GM19372 (cell line): ENCODE data around the gene NELL1.

Source experiments
- ATAC-seq: cut with Tn5 transposase; IDR thresholded peaks from one replicate; pipeline ENCODE4 v1.9.1; 2021; ENCODE audit warnings: mild to moderate bottlenecking, low read depth, moderate library complexity; ENCODE audit not compliant: unreplicated experiment

NELL1 gene

GRCh38 chr11:21464601-21465193 is 795.3 kb downstream of the NELL1 start:
- no peak for ATAC-seq

- ATAC-seq, result no peak
Observed at GRCh38 chr11:21465203-21465602, 795.8 kb downstream of the NELL1 start.

DNA sequence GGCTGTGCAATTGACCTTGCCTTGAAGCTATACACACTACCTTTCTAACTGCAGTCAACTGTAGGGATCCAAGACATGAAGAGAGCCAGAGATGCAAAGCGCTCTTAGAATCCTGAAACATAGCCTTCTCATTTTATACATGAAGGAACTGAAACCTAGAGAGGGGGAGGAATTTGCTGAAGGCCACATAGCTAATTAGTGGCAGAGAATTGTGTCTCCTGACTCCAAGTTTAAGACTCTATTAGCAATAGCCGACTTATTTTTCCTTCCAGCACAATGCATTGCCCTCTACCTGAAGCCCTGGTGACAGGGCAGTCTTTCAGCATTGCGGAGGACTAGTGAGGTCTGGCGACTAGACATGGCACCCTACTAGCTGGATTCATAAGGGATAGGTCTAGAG is 796.5 kb downstream of the NELL1 start:
- ATAC-seq, result no peak

DNA sequence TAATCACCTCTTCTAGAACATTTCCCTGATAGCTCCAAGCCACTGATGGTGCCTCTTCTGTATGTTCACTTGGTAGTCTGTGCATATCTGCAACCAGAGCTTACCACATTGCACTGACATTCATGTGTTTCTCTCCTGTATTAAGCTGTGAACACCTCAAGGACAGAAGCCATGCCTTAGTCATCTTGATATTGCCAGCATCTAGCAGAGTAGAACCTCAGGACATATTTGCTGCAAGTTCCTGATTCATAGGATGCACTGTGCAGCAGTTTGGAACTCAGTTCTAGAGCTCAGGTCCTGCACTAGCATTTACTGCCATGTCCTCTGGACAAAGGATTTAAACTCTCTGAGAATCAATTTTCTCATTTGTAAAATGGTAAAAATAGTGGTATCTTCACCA is 801.1 kb downstream of the NELL1 start:
- ATAC-seq, result no peak

DNA sequence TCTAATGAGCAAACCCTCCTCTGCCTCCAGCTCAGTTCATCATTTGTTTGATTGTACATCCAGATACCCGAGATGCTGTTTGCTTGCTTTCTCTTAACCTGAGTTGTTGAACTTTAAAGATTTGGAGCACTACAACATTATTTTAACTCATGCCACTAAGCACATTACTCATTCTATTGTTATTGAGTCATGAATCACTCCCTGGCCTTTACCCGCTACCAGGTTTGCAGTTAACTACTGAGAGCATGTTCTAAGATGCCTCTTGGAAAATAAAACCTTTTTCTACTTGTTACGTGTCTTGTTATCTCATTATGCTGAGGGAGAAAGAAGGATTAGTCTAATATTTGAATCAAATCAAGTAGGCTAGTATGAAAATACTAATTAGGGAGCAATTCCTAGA is 802.9 kb downstream of the NELL1 start:
- ATAC-seq, result no peak

- ATAC-seq, result no peak
Observed at GRCh38 chr11:21474529-21474928, 805.1 kb downstream of the NELL1 start.

DNA sequence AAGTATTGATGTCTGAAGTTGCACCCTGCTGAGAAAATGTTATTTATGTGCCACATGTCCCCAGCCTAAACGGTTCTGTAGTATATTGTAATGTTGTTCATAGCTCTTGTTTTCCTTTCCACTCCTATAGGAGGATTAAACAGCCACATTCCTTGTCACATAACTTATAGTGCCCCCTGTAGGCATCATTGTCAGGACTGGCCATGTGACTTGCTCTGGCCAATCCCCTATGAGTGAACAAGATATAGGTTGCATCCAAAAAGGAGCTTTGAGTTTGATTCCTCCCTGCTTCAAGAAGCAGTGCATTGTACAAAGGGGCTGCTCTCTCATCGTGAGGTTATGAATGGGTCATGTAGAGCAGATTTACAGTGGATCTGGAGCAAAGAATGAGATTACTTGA is 805.9 kb downstream of the NELL1 start:
- ATAC-seq, result no peak

GRCh38 chr11:21476588-21476987 is 807.2 kb downstream of the NELL1 start:
- ATAC-seq, result no peak

GRCh38 chr11:21480240-21480639 is 810.9 kb downstream of the NELL1 start:
- ATAC-seq, result no peak

- ATAC-seq, result no peak
Observed at GRCh38 chr11:21481255-21481654, 811.9 kb downstream of the NELL1 start.

- ATAC-seq, result no peak
Observed at GRCh38 chr11:21484039-21484438, 814.7 kb downstream of the NELL1 start.

- no peak for ATAC-seq
Observed at GRCh38 chr11:21485006-21485405, 815.6 kb downstream of the NELL1 start.

GRCh38 chr11:21485426-21485825 is 816.0 kb downstream of the NELL1 start:
- ATAC-seq, result no peak

DNA sequence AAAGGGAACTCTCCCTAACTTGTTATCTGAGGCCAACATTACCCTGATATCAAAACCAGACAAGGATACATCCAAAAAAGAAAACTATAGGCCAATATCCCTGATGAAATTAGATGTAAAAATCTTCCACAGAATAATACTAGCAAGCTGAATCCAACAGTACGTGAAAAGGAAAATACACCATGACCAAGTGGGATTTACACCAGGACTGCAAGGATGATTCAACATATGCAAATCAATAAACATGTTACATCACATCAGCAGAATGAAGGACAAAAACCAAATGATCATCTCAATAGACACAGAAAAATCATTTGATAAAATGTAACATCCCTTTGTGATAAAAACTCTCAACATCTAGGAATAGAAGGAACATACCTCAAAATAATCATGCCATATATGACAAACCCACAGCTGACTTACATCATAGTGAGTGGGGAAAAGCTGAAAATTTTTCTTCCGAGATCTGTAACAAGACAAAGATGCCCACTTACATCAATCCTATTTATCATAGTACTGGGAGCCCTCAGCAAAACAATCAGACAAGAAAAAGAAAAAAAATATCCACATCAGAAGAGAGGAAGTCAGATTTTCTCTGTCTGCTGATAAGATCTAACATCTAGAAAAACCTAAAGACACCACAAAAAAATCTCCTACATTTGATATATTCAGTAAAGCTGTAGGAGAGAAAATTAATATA is 820.2 kb downstream of the NELL1 start:
- no peak for ATAC-seq

- no peak for ATAC-seq
Observed at GRCh38 chr11:21492931-21493330, 823.5 kb downstream of the NELL1 start.

GRCh38 chr11:21494946-21495345 is 825.6 kb downstream of the NELL1 start:
- no peak for ATAC-seq

DNA sequence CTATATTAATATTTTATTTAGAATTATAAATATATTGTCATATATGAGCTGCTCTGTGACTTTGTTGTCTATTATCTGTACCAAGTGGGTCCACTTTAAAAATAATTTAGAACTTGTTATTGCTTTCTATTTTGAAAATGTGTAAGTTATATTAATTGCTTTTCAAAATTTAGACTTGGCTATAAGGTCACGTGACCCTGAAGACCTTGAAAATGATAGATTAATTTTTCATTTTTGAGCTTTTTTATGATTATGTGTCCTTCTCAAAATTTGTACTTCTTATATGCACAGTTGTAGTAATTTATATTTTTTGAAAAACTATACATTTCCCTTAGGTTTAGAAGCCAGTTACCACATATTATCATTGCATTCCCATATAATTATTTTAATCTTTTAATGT is 826.5 kb downstream of the NELL1 start:
- ATAC-seq, result no peak

DNA sequence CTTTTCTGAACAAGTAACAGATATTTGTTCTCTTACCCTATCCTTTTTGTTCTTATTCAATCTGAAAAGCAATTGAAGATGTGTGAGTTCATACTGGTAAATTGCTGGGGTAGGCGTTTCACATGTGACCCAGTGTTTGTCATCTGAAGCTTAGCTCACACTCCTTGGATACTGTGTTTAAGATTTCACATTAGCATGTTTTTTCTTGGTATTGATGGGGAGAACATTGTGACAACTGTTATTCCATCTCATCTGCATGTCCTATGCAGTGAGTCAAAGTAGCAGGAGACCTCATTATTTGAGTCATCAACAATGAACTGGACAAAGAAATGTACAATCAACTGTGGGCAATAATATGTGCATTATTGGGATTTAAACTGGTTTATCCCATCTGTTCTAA is 831.9 kb downstream of the NELL1 start:
- ATAC-seq, result no peak

DNA sequence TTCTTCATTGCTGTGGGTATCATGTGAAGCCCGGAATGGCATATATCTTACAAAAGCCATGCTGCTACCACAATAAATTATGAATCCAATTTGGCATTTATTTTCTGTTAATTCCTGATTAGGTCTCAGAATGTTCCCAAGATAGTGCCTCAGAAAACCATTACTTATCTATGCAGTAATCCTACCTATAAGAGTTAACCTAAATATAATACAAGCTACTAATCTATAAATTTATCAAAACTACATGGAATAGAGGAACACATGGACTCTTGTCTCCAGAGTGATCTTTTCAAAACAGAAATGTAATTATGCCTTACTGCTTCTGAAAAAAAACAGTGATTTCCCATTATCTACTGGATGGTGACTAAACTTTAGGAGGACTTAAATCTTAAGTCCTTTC is 835.7 kb downstream of the NELL1 start:
- ATAC-seq, result no peak

GRCh38 chr11:21511835-21512440 is 842.6 kb downstream of the NELL1 start:
- peak; percentile 64 for ATAC-seq

GRCh38 chr11:21514316-21514715 is 844.9 kb downstream of the NELL1 start:
- no peak for ATAC-seq

DNA sequence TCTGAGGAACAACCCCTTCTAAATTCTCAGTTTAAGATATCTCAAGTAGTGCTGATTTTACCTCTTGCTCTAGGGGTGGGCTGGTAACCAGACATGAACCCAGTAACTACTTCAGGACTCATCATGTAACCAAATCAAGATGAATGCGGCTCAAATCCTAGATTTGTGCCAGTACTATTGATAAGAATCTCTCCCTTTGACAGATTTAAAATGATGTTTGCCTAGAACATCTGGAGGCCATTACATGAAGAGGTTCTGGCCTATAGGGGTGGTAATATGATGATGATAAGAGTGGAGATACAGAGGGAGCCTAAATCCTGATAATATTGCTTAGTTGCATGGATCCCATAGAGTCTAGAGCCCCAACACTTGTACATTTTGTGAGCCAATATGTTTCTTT is 850.9 kb downstream of the NELL1 start:
- no peak for ATAC-seq
